Suprapubic skin (tissue), 3 donors: ENCODE results near the gene BNIP5.

Experiments
- CTCF ChIP-seq, 2 donors: fragments of 200-600 bp in 1 of 2; fragments of 450-650 bp in 1 of 2; sonication (generic) in 1 of 2; IDR thresholded peaks; one replicate each; pipeline ENCODE4 v1.5.1; 2016 to 2019; ENCODE audit warnings: antibody characterized with exemption in 2 of 2, mild to moderate bottlenecking in 1 of 2, moderate library complexity in 1 of 2
- POLR2A ChIP-seq, 2 donors: fragments of 450-650 bp; IDR thresholded peaks; one replicate each; pipeline ENCODE4 v1.6.1; 2017; ENCODE audit warnings: antibody characterized with exemption in 2 of 2, mild to moderate bottlenecking in 2 of 2, moderate library complexity in 2 of 2

- TF ChIP-seq CTCF (IDR thresholded peaks at IDR 0.05) (no peak), POLR2A (IDR thresholded peaks at IDR 0.05) (no peak)
Observed at GRCh38 chr6:36375644-36376155, 39.0 kb upstream of the BNIP5 start.
